ENCODE results near the gene DCN.

DNA sequence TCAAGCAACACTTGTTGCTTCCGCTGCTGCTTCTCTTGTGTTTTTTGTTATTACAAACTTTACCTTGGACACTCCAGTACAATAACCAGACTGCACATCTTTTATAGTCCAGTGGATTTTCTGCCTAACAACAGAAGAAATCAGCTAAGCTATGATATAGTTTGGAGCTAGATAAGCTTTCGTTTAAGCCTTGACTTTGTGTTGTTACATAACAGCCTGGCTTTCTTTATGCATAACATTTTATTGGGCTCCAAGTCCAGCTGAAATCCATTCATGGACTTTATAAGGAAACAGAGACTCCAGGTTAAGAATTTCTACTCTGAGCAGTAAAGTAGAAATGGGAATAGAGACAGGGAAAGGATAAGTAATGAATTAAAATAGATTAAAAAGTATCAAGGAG is 3.5 kb upstream of the DCN start:
- TF ChIP-seq, protein P1, sequence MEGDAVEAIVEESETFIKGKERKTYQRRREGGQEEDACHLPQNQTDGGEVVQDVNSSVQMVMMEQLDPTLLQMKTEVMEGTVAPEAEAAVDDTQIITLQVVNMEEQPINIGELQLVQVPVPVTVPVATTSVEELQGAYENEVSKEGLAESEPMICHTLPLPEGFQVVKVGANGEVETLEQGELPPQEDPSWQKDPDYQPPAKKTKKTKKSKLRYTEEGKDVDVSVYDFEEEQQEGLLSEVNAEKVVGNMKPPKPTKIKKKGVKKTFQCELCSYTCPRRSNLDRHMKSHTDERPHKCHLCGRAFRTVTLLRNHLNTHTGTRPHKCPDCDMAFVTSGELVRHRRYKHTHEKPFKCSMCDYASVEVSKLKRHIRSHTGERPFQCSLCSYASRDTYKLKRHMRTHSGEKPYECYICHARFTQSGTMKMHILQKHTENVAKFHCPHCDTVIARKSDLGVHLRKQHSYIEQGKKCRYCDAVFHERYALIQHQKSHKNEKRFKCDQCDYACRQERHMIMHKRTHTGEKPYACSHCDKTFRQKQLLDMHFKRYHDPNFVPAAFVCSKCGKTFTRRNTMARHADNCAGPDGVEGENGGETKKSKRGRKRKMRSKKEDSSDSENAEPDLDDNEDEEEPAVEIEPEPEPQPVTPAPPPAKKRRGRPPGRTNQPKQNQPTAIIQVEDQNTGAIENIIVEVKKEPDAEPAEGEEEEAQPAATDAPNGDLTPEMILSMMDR (IDR thresholded peaks at IDR 0.05): no peak
- TF ChIP-seq POLR2AphosphoS5 (IDR thresholded peaks at IDR 0.05) (no peak), POLR2A (IDR thresholded peaks at IDR 0.05) (no peak), EP300 (IDR thresholded peaks at IDR 0.05) (no peak)
